HG03159 (cell line): ENCODE measurements around the gene ADAP1.
"Not testable (repeated sequence)": the region's sequence is repeated elsewhere in the genome, so short reads cannot be mapped to it uniquely, and the experiment has no call there.

Experiments used
- ATAC-seq: cut with Tn5 transposase; IDR thresholded peaks from one replicate; pipeline ENCODE4 v1.9.1; 2021; ENCODE audit warnings: mild to moderate bottlenecking, moderate library complexity; ENCODE audit not compliant: unreplicated experiment

ADAP1 gene

DNA sequence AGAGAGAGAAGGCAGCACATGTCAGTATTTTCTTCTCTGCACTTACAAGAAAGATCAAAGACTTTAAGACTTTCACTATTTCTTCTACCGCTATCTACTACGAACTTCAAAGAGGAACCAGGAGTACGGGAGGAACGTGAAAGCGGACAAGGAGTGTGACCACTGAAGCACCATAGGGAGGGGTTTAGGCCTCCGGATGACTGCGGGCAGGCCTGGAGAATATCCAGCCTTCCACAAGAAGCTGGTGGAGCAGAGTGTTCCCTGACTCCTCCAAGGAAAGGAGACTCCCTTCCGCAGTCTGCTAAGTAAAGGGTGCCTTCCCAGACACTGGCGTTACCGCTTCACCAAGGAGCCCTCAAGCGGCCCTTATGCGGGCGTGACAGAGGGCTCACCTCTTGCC lies 6.5 kb upstream of the ADAP1 start:
- ATAC-seq, result not testable (repeated sequence)

DNA sequence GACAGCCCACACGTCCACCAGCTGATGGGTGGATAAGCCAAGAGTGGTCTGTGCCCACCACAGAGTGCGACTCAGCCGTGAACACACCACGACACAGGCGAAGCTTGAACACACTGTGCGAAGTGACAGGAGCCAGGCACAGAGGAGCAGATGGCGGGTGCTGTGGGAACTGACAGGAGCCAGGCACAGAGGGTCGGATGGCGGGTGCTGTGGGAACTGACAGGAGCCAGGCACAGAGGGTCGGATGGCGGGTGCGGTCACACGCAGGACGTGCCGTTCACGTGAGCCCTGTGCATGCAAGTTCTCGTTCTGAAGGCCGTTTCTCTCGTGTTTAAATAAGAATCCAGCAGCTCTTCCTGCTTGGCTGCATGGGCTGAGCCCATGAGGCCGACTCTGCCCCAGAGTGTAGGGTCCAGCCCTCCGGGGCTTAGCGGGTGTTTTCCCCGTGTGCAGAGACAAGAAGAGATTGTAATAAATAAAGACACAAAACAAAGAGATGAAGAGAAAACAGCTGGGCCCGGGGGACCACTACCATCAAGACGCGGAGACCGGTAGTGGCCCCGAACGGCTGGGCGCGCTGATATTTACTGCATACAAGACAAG lies 5.9 kb upstream of the ADAP1 start:
- ATAC-seq, result no peak

DNA sequence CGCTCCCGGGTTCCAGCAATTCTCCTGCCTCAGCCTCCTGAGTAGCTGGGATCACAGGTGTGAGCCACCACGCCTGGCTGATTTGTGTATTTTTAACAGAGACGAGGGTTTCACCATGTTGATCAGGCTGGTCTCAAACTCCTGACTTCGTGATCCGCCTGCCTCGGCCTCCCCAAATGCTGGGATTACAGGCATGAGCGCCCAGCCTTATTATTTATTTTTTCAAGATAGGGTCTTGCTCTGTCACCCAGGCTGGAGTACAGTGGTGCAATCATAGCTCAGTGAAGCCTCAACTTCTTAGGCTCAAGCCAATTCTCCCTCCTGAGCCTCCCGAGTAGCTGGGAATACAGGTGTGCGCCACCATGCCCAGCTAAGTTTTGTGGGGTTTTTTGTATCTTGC lies 5.3 kb upstream of the ADAP1 start:
- ATAC-seq, result not testable (repeated sequence)

DNA sequence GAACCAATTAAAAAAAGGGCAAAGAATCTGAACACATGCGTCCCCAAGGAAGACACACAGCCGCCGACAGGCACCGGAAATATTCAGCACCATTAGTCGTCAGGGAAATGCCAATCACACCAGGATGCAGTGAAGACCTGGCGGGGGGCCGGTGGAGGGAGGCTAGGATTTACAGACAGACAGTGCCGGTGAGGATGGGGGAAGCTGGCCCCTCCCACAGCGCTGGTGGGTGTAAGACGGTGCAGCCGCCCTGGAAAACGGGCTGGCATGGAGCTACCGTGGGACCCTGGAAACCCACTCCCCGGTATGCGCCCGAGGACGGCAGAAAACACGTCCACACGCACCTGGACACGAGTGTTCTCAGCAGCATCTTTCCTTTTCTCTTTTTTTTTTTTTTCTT lies 4.8 kb upstream of the ADAP1 start:
- ATAC-seq, result no peak

DNA sequence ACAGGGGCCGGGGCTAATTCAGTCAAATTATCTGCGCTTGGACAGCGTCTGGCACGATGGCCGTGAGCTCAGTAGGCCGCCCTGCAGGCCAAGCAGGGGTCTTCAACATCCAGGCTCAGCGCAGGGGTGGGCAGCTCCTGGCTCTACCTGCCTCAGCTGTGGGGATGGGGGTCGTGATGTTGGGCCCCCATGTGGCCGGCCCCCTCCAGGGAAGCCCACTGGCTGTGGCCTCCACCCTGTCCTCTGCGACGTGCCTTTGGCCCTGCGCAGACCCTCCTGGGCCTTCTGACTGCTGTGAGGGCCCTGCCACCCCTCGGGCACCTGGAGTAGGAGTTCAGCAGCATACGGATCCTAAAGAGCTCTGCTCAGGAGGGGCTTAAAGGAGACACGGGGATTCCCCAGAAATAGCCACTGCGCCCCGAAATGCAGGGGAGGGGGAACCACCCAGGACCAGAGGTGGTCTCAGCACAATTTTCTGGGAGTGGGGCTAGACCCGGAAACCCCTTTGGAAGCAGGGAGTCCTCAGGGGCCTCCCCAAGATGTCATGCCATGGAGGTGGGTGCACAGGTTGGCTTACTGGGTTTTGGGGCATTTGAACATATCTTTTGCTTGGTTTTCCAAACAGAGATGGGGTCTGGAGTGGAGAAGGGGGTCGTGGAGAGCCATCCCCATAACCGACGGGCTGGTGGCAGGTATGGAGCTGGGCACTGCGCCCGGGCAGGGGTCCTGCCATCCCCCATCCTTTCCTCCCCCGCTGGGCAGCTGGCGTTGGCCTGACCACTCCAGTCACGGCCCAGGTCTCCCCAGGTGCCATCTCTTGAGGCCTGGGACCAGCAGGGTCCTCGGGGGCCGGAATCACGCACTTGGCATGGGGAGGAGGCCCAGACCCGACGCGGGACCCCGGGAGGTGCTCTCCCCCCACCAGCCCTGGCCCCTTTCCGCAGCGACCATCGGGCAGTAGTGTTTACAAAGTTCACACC lies 4.0 kb upstream of the ADAP1 start:
- ATAC-seq, result no peak

DNA sequence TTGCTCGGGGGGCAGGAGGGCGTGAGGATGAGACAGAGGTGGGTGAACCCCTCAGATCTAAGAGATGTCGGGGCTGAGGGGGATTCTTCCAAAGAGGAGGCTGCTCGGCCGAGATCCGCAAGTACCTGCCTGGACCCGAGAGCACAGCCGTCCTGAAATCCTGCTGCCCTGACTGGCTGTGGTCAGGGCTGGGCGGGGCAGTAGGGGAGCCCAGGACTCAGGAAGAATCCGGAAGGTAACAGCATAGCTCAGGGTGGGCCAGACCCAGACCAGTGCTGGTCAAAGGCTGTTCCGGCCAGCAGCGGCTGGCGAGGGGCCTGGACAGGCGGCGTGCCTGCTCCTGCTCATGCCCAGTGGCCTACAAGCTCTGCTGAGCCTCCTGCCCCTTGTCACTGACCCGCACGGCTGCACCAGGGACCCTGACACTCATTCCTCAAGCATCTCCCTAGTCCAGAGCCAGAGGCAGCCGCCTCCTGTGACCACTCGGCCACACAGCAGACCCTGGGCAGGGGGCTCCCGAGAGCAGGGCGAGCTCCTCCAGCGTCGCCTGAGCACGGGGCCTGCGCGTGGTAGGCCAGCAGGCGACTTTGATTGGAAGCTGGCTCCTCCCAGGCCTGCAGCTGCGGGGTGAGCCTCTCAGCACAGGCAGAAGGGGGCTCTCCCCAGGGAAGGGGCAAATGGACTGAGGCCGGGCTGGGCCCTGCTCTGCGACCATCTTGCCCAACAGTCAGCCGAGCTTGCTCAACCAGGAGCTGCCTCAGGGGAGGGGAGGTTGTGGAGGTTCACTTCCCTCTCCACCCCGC lies 3.1 kb upstream of the ADAP1 start:
- ATAC-seq, result no peak

DNA sequence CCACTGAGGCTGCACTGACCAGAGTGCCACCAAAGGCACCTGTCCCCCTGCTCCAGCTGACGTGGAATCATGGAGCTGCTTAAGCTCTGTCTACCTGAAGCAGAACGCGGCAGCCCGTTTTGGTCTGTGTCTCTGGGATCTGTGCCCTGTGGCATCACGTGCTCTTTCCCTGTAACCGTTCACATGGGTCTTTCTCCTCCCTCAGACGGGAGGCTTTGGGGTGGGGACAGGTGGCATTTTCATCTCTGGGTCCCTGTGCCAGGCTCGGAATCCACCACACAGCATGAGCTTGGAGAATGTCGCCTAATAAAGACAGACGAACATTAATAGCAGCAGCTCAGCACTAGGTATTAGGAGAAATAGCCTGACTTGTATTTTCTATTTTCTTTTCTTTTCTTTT lies 1.6 kb upstream of the ADAP1 start:
- no peak for ATAC-seq

DNA sequence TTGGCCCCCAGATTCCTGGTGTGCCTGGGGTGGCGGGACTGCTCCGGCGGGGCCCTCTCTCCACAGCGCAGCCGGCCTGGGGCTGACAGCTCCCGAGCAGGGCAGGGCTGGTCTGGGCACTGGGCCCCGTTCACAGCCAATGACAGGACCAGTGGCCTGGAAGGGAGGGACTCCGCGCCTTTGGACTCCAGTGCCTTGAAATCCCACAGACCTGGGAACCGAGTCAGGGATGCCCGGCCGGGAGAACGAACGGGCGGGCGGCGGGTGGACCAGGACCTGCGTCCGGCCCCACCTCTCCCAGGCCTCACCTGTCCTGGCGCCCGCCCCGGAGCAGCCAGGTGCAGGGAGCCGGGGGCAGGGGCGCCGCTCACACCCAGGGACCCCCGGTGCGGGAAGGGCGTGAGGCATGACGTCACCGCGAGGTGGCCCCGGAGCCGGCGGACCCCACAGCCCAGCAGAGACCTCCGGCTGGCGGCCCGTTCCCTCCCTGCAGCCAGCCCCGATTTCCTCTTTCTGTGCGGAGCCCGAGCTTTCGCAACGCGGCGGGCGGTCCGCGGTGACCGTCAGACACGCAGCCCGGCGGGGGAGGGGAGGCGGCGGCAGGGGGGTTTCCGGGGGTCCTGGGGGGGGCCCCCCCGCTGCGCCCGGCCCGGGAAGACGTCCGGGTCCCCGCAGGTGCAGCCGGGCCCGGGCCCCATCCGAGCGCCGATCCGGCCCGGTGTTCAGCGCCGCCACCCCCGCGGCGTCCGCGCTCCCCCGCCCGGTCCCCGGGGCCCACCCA lies 743 bp downstream of the ADAP1 start:
- ATAC-seq, result peak; percentile 34

DNA sequence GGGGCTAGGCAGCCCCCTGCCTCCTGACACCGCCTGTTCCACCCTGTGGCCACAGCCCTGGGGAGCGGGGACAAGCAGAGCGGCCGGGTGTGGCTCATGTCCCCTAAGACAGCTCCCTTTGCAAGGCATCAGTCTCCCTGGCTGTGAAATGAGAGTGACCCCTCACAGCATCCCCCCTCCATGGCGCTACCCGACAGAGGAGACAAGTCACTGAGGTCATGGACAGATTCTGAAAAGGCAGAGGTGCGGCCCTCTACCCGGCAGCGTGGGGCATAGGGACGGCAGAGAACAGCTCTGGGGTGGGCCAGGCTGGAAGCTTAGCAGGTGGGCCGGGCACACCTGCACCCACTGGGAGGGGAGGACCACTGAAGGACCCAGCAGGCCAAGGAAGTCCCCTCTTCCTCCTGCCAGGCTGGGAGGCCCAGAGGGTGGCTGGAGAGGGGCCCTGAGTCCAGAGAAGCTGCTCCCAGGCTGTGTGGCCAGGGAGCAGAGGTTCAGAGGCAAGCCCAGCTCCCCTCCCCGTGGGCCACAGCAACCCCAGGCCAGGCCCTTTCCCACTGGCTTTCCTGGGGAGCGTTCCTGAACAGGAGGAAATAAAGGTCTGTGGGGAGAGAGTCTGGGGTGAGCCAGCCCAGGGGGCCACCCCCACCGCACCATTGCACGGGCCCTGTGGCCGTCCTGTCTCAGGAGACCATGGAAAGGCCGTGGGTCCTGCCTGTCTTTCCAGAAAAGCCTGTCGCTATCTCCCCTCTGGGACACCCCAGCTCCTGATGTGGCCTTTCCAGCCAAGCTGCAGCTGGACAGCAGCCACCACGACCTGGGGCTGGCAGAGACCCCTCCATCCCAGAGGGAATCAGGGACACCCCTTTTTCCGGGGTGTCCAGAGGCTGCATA lies 1.7 kb downstream of the ADAP1 start:
- no peak for ATAC-seq

DNA sequence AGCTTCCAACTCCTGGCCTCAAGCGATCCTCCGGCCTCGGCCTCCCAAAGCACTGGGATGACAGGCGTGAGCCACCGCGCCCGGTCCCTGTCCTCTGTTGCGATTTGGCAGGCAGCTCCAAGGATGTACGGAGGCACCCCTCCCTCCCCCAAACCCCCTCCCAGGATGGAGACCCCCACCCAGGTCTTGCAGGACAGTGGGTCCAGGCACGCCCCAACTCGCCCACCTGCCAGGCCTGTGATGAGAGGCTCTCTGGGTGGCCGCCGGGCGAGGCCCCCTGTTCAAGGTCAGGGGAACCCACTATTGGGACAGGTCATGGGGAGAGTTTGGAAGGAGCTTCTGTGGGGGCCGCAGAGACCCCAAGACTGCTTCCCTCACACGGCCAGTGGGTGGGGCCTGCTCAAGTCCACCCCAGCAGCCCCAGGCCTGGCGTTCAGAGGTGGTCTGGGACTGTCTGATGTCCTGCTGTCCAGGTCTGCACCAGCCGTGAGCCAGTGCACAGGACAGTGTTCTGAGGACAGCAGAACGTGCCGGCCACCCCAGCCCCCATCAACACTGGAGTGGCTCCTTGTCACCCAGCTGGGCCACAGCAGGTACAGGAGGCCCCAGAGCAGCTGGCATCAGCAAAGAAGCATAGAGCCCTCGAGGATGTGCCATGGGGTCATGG lies 2.5 kb downstream of the ADAP1 start:
- ATAC-seq, result no peak

DNA sequence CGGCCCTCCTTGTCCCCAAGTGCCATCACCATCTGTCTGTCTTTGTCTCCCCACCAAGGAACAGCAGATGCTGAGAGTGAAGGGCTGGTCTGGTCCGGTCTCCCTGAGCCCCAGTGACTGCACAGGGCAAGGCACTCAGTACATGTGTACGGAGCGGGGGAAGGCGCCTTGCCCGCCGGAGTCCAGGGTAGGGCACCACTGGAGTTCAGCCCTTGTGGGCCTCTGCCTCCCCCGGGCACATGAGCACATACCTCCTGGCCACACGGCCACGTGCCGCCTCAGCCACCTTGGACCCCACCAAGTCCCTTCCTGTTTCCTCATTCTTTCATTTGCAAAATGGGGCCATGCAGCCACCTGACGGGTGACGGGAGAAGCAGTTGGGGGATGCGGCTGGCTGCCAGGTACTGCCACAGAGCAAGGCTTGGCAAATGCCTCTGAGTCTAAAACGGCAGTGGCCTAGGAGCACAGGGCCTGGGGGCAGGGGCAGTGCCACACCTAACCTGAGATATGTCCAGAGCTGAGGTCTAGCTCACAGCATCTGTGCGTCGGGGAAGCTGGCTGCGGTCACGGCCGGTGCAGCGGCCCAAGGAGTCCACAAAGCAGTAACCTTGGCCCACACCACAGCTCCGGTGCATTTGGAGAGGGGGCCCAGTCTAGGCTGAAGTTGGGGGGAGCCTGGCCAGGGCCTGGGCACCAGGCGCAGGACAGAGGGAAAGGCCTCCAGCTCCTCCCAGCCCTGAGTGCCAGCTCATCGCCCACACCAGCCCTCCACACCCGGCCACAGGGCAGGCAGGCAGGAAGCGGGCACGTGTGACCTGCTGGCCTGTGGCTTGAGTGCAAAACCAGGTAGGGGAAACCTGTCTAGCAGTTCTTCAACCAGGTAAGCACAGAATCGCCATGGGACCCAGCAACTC lies 5.2 kb downstream of the ADAP1 start:
- ATAC-seq, result no peak

DNA sequence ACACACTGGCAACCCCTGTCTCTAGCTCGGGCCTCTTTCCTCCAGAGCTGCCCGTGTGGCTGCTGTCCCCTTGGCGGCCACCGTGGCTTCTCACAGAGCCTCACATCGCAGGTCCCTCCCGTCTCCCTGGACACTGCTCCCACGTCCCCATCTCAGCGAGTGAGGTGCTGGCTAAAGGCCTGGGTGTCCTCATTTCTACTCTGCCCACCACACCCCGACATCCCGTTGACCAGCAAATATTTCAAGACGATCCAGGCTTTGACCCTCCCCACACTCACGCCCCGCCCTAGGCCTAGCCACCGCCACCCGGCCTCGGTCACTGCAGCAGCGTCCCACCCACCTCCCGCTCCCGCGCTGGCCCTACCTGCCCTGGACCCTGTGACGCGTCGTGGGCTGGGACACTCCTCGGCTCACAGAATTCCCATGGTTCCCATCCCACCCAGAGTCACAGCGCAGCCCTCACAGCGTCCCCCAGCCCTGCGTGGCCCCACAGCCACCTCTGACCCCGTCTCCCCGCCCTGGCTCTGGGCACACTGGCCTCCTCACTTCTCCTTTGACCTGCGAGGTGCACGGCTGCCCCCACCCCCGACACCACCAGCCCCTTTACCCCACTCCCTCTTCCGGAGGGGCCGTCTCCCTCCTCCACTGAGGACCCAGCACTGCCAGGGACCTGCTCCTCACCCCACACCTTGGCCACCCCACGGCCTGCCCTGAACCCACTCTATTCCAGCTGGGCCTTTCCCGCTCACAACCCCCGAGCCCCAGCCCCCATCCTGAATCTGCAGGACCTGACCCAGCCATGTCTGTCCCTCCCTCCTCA lies 6.9 kb downstream of the ADAP1 start:
- no peak for ATAC-seq

DNA sequence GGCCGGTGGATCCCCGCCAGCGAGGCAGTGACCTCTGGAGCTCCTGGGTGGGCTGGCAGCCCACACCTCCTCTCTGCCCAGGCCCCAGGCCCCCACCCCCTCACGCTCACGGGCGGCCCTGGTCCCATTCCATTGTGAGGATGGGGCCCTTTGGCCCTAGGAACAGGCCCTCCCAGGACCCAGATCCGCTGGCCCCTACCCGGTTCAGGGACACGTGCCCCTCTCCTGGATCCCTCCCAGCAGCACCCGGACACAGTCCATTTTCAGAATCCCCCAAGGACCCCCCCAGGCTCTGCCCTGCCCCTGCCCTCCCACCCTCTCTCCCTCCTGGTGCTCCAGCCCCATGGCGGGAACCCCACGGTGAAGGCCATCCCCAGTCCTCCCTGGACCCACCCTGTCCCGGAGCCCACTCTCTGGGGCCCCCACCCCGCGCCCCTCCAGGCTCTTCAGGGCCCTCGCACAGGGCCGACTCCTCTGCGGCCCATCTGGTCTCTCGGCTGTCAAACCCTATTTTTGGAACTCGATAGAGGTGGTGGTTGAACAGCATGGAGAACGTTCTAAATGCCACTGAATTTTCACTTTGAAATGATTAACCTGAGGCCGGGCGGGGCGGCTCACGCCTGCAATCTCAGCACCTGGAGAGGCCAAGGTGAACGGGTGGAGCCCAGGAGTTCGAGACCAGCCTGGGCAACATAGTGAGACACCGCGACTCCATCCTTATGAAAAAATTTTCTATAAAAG lies 8.1 kb downstream of the ADAP1 start:
- no peak for ATAC-seq

DNA sequence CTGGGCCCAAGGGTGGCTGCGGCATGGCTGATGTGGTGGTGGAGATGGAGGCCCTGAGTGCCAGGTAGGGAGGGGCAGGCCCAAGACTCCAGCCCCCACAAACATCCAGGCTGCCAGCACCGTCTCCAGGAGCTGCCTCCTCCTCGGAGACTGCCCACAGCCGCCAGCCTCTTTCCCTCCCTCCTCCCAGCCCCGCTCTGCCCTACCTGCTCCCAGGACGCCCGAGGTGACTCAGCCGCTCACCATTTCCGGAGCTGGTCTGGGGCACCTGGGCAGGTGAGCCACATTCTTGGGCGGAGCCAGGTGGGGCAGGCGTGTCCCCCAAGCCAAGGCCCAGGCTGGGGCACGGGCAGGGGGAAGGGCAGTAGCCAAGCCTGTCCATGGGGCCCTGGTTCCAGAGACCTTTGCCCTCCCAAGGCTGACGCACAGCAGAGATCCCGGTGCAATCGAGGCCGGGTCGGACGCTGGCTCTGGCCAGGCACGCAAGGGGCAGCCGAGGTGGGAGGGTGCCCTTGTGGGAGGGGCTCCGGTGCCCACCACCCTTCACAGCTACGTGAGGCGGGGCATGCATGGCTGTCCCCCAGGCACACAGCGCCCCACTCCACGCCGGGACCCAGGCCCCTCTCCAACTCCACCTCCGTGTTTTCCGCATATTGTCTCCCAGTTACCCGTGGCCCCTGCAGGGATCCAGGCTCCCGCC lies 8.8 kb downstream of the ADAP1 start:
- no peak for ATAC-seq

DNA sequence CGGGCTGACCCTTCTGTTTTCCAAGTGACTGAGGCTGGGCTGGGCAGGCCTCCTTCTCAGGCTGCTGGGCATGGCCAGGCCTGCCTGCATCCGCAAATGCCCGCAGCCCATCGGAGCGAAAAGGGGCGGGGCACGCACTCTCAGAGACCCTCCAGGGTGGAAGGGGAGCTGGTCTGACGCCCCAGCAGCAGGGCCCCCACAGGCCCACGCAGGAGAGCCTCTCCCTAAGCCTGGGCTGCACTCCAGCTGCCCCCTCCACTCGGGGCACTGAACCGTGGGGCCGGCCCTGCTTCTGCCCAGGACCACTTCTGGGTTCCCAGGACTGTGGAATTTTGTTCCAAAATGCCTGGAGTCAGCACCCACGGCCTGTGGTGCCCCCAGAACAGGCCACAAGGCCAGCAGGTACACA lies 9.3 kb downstream of the ADAP1 start:
- no peak for ATAC-seq

DNA sequence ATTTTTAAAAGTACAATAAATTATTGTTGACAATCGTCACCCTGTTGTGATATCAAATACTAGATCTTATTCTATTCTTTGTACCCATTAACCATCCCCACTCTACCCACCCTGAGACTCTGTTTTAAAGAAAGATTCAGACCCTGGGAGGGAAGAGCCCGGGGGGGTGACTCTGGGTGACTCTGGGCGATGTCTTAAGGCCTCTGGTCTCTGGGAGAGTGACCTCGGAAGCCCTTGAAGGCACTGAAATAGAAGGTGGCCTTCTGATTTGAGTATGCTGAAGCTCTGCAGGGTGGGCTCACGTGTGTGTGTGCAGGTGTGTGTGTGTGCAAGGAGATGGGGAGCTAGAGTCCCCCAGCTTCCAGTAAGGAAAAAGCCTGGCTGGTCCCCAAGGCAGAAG lies 9.7 kb downstream of the ADAP1 start:
- ATAC-seq, result no peak
